Chondrocyte (in vitro differentiated cells): ENCODE data around the gene FHL2. TPM values are rescaled to one million over a fixed set of nuclear protein-coding genes. Genes with fewer than 3 reads are reported as not detected.
"Not testable (repeated sequence)": the region's sequence is repeated elsewhere in the genome, so short reads cannot be mapped to it uniquely, and the experiment has no call there.

Experiments used
- DNase-seq: peaks from one replicate; pipeline ENCODE4 v3.0.0; 2021; ENCODE audit warnings: mixed read lengths, low spot score
- H3K27ac Mint-ChIP-seq: one replicate; pipeline ENCODE4 v1.8.0; 2021; ENCODE audit warnings: mild to moderate bottlenecking, moderate library complexity, mixed read lengths; ENCODE audit not compliant: unreplicated experiment
- H3K27me3 Mint-ChIP-seq: 2 replicates; pipeline ENCODE4 v1.8.0; 2021; ENCODE audit warnings: low read depth, mixed read lengths
- H3K36me3 Mint-ChIP-seq: 2 replicates; pipeline ENCODE4 v1.8.0; 2021; ENCODE audit warnings: low read depth, mixed read lengths
- H3K4me1 Mint-ChIP-seq: 2 replicates; pipeline ENCODE4 v1.8.0; 2021; ENCODE audit warnings: low read depth, mild to moderate bottlenecking, mixed read lengths
- H3K4me3 Mint-ChIP-seq: one replicate; pipeline ENCODE4 v1.8.0; 2021; ENCODE audit warnings: mild to moderate bottlenecking, moderate library complexity, mixed read lengths; ENCODE audit not compliant: unreplicated experiment
- H3K9me3 Mint-ChIP-seq: 2 replicates; pipeline ENCODE4 v1.8.0; 2021; ENCODE audit warnings: low read depth, mixed read lengths
- total RNA-seq: library from RNA; stranded (reverse); gene quantifications from 3 replicates; pipeline ENCODE4 v1.2.1, GENCODE V29; 2021
- TF ChIP-seq, protein P1 (sequence below): fragments of 200-600 bp; sonication (generic); IDR thresholded peaks from 2 replicates; pipeline ENCODE4 v1.5.0; 2021; ENCODE audit warnings: antibody characterized with exemption, mild to moderate bottlenecking, moderate library complexity

Gene FHL2
- total RNA-seq, 1 donor from 2014 or later = 104 TPM

DNA sequence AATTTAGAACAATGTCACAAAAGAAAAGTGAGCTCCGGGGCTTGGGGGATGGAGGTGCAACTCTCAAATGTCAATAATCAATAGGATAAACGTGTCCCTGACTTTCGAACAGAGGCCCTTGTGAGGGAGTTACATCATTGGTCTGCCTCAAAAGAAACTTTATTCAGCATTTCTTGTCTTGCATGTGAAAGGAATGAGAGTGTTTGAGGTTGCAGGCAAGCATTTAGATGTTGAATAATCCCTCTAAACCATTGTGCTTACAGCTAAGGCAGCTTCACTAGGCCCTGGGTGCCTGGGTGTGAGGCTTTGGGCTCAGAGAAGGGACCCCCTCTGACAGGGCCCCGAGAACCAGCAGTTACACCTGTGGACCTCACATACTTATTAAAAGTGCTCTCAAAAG is 28.6 kb upstream of the FHL2 start:
- peaks cover 15% of the 10 kb centered on the region for H3K27me3 Mint-ChIP-seq
- DNase-seq = no peak
- peaks cover 22% of the 10 kb centered on the region for H3K4me1 Mint-ChIP-seq
- peaks cover 10% of the 10 kb centered on the region for H3K9me3 Mint-ChIP-seq
- H3K36me3 Mint-ChIP-seq = no peaks in the 10 kb centered on the region
- no peak overlapping the region for H3K4me3 Mint-ChIP-seq
- H3K27ac Mint-ChIP-seq = no peak overlapping the region
- TF ChIP-seq, protein P1, sequence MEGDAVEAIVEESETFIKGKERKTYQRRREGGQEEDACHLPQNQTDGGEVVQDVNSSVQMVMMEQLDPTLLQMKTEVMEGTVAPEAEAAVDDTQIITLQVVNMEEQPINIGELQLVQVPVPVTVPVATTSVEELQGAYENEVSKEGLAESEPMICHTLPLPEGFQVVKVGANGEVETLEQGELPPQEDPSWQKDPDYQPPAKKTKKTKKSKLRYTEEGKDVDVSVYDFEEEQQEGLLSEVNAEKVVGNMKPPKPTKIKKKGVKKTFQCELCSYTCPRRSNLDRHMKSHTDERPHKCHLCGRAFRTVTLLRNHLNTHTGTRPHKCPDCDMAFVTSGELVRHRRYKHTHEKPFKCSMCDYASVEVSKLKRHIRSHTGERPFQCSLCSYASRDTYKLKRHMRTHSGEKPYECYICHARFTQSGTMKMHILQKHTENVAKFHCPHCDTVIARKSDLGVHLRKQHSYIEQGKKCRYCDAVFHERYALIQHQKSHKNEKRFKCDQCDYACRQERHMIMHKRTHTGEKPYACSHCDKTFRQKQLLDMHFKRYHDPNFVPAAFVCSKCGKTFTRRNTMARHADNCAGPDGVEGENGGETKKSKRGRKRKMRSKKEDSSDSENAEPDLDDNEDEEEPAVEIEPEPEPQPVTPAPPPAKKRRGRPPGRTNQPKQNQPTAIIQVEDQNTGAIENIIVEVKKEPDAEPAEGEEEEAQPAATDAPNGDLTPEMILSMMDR = no peak

DNA sequence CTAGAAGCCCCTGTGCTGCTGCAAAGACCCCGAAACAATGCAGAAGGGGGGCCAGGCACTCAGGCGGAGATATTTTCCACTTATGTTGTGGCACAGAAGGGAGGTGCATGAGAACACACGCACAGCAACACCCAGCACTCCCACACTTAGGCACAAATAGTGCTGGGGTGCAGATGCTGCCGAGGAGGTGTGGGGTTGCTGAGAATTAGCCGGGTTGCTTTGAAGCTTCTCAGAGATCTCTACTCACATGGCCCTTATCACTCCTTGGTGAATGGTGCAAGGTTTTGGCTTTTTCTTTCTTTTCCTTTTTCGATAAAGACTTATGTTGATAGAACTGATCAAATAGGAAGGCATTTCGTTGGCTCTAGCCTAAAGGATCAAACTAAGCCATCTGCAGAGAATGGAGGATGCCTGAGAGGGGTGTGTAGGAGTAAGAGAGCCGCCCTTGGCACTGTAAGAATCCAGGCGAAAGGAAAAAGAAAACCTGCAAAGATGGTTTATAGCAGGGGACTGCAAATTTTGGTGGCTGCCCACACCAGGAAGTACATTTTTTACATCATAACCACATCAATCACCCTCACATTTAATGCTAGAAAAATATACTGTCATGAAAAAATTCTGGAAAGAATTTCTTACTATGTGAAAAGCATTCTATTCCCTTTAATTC is 27.9 kb upstream of the FHL2 start:
- Mint-ChIP-seq H3K27ac (no peak overlapping the region), H3K4me3 (no peak overlapping the region), H3K27me3 (peaks cover 19% of the 10 kb centered on the region), H3K4me1 (peaks cover 18% of the 10 kb centered on the region), H3K36me3 (no peaks in the 10 kb centered on the region), H3K9me3 (peaks cover 10% of the 10 kb centered on the region)
- no peak for DNase-seq
- TF ChIP-seq, protein P1 = no peak

DNA sequence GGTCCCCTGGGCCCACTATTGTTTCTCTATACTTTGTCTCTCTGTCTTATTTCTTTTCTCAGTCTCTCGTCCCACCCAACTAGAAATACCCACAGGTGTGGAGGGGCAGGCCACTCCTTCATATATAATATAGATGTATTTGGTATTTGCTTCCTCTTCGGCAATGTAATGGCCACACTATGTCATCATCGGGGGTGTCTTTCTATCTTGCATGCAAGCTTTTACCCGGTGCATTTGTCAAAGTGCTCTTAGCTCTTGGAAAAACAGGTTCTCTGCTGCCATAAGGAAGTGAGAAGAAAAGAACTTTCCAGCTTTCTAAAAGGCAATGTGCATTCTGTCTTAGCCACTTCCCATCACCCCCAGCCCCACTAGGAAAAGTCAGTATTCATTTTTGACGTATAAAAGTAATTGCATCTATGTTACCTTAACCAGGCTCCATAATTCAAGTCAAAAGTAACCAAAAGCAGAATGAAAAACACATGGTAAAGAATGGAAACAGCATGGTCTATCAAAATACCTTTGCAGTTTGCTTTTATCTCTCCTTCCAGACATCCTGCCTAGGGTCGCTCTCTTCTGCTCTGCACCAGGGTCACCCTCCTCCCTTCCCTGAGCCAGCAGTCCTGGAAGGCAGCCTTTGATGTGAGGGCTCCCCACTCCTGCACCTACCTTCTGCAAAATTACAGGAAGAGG is 27.2 kb upstream of the FHL2 start:
- Mint-ChIP-seq H3K9me3 (peaks cover 10% of the 10 kb centered on the region), H3K36me3 (no peaks in the 10 kb centered on the region), H3K4me3 (no peak overlapping the region), H3K27me3 (peaks cover 23% of the 10 kb centered on the region), H3K27ac (no peak overlapping the region), H3K4me1 (peaks cover 11% of the 10 kb centered on the region)
- no peak for DNase-seq
- TF ChIP-seq, protein P1 = no peak

DNA sequence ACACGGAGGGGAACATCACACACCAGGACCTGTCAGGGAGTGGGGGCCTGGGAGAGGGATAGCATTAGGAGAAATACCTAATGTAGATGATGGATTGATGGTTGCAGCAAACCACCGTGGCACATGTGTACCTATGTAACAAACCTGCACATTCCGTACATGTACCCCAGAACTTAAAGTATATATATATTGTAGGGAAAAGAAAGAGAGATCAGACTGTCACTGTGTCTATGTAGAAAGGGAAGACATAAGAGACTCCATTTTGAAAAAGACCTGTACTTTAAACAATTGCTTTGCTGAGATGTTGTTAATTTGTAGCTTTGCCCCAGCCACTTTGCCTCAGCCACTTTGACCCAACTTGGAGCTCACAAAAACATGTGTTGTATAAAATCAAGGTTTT is 26.0 kb upstream of the FHL2 start:
- not testable (repeated sequence) for DNase-seq, H3K27ac Mint-ChIP-seq, H3K4me3 Mint-ChIP-seq, H3K4me1 Mint-ChIP-seq, H3K36me3 Mint-ChIP-seq
- Mint-ChIP-seq H3K9me3 (peaks cover 10% of the 10 kb centered on the region), H3K27me3 (peaks cover 23% of the 10 kb centered on the region)

DNA sequence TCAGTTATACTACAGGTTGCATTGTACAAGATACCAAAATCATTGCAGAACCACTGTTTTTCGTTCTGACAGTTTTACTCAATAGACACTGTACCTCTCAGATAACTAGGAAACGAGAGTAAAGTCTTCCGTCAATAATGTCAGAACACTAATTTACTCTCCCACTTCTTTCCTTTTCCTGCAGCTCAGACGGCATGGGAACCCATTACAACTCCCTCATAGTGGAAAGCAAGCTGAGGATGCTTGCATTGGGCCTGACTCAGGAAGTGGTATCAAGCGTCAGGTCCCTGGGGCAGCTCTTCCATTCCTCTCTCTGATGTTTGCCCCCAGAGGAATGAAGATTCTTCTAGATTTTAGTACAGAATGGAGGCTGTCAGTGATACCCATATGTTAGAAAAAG is 23.9 kb upstream of the FHL2 start:
- H3K4me3 Mint-ChIP-seq = no peak overlapping the region
- H3K9me3 Mint-ChIP-seq = peaks cover 13% of the 10 kb centered on the region
- no peak overlapping the region for H3K27ac Mint-ChIP-seq
- TF ChIP-seq, protein P1 = no peak
- H3K4me1 Mint-ChIP-seq = peaks cover 13% of the 10 kb centered on the region
- H3K36me3 Mint-ChIP-seq = no peaks in the 10 kb centered on the region
- no peak for DNase-seq
- peaks cover 23% of the 10 kb centered on the region for H3K27me3 Mint-ChIP-seq

DNA sequence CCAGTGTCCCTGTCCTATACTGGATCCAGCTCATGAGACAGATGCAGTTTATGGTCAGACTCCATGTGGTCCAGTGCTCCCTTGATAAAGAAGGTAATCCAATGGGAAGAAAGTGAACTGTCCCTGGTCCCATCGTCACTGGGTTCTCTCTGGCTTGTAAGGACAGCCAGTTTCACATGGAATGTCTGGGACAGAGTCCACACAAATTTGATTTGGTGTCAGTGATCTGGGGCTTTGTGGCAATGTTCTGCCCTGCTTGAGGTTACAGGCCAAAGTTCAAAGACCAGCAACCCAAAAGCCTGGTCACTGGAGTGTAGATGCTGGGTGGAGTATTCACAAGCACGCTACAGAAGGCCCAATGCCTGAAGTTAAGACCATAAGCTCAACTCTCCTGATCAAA is 22.2 kb upstream of the FHL2 start:
- Mint-ChIP-seq H3K36me3 (no peaks in the 10 kb centered on the region), H3K4me3 (no peak overlapping the region), H3K4me1 (peaks cover 8% of the 10 kb centered on the region), H3K27ac (no peak overlapping the region), H3K27me3 (peaks cover 21% of the 10 kb centered on the region), H3K9me3 (peaks cover 13% of the 10 kb centered on the region)
- DNase-seq = no peak
- TF ChIP-seq, protein P1 = no peak
